Breast epithelium (tissue), 4 donors: ENCODE data around the gene ACAA2. TPM values are rescaled to one million over a fixed set of nuclear protein-coding genes. Genes with fewer than 3 reads are reported as not detected.

Experiments
- DNase-seq, 2 donors: peaks; one replicate each; pipeline ENCODE4 v3.0.0-alpha.2; 2019; ENCODE audit warnings: low spot score in 2 of 2
- H3K27ac ChIP-seq, 2 donors: fragments of 200-600 bp; sonication (generic) in 1 of 2; one replicate each; pipeline ENCODE4 v1.5.1; 2016 to 2019; ENCODE audit warnings: mild to moderate bottlenecking in 1 of 2
- H3K27me3 ChIP-seq, 2 donors: fragments of 200-600 bp; sonication (generic) in 1 of 2; one replicate each; pipeline versions ENCODE4 v1.5.1 to v1.6.0; 2017 to 2019; ENCODE audit warnings: control low read depth in 1 of 2, mild to moderate bottlenecking in 1 of 2
- H3K36me3 ChIP-seq: fragments of 200-600 bp; one replicate; pipeline ENCODE4 v1.5.1; 2019
- H3K4me1 ChIP-seq, 2 donors: fragments of 200-600 bp; sonication (generic); one replicate each; pipeline ENCODE4 v1.5.1; 2016 to 2019; ENCODE audit warnings: control low read depth in 1 of 2
- H3K4me3 ChIP-seq, 3 donors: fragments of 200-600 bp; sonication (generic); 1 replicate in 2 of 3; 2 replicates in 1 of 3; pipeline ENCODE4 v1.5.1; 2016 to 2019; ENCODE audit warnings: mild to moderate bottlenecking in 3 of 3, moderate library complexity in 2 of 3
- H3K9me3 ChIP-seq, 2 donors: fragments of 200-600 bp; sonication (generic) in 1 of 2; one replicate each; pipeline ENCODE4 v1.5.1; 2016 to 2019; ENCODE audit warnings: control low read depth in 1 of 2
- POLR2A ChIP-seq: fragments of 450-650 bp; IDR thresholded peaks from one replicate; pipeline ENCODE4 v1.6.1; 2016; ENCODE audit warnings: antibody characterized with exemption, mild to moderate bottlenecking, moderate library complexity
- POLR2AphosphoS5 ChIP-seq, 3 donors: sonication (generic); formaldehyde crosslinking; IDR thresholded peaks; one replicate each; pipeline ENCODE4 v1.6.1; 2017; ENCODE audit warnings: antibody characterized with exemption in 3 of 3
- intact Hi-C: fragments of 100-400 bp; cut with DNase I; formaldehyde crosslinking; loops from one replicate; pipeline ENCODE4 v1.15.1; 2023; ENCODE audit warnings: low total_unique reads
- total RNA-seq, 3 donors: library from RNA; depleted of rRNA; stranded (reverse); fragments of >200 nt; gene quantifications; one replicate each; pipeline ENCODE4 v1.1.0, GENCODE V29; 2016
- TF ChIP-seq, protein P1 (sequence below), 3 donors: fragments of 450-650 bp; IDR thresholded peaks; one replicate each; pipeline ENCODE4 v1.5.1; 2016 to 2017; ENCODE audit warnings: antibody characterized with exemption in 3 of 3, mild to moderate bottlenecking in 3 of 3, moderate library complexity in 3 of 3

The ACAA2 gene
- total RNA-seq, 3 donors from 2014 or later, result 67.9 to 99.5 (median 70.5) TPM

DNA sequence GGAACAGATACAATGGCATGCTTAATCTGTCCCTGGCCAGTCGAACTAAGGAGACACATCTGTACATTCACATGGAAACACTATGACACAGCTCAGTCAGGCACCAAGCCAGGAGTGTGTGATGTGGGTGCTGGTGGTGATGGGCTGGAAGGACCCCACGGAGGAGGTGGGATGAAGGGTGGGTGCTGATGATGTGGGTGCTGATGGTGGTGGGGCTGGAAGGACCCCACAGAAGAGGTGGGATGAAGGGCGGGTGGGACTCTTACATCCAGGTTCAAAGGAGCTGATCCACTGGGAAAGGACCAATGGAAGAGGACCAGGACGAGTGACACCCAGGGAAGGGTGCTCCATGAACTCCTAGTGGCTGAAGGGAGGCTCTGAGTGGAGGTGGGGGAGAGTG, 34.8 kb upstream of the ACAA2 start:
- Histone ChIP-seq H3K9me3 (no peaks in the 10 kb centered on the region), H3K27me3 (no peaks in the 10 kb centered on the region), H3K4me1 (no peaks in the 10 kb centered on the region), H3K27ac (no peak overlapping the region), H3K36me3 (no peaks in the 10 kb centered on the region), H3K4me3 (no peak overlapping the region)
- TF ChIP-seq POLR2A, result no peak
- TF ChIP-seq POLR2AphosphoS5 (IDR thresholded peaks at IDR 0.05), result no peak
- TF ChIP-seq, protein P1, sequence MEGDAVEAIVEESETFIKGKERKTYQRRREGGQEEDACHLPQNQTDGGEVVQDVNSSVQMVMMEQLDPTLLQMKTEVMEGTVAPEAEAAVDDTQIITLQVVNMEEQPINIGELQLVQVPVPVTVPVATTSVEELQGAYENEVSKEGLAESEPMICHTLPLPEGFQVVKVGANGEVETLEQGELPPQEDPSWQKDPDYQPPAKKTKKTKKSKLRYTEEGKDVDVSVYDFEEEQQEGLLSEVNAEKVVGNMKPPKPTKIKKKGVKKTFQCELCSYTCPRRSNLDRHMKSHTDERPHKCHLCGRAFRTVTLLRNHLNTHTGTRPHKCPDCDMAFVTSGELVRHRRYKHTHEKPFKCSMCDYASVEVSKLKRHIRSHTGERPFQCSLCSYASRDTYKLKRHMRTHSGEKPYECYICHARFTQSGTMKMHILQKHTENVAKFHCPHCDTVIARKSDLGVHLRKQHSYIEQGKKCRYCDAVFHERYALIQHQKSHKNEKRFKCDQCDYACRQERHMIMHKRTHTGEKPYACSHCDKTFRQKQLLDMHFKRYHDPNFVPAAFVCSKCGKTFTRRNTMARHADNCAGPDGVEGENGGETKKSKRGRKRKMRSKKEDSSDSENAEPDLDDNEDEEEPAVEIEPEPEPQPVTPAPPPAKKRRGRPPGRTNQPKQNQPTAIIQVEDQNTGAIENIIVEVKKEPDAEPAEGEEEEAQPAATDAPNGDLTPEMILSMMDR (IDR thresholded peaks at IDR 0.05), result no peak
- no peak for DNase-seq
- intact Hi-C loops, result no loop called here

DNA sequence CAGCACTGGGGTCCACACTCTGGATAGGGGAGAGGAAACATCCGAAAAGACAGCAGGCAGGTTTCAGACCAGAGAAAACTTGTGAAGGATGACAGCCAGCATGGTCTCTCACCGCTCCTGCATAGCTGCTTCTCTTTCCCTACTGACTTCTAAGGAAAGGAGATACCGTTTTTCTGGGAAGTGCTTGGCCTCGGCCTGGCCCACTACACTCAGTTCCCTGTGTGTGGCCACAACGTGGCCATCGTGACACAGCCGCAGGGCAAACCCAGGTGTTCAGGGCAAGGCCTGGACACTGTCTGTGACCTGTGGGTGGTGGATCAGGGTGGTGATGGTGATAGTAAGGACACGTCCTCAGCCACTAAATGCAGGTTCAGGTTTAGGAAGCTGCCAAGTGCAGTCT, 34.2 kb upstream of the ACAA2 start:
- intact Hi-C loops, result no loop called here
- Histone ChIP-seq H3K4me1 (no peaks in the 10 kb centered on the region), H3K4me3 (no peak overlapping the region), H3K27me3 (no peaks in the 10 kb centered on the region), H3K9me3 (no peaks in the 10 kb centered on the region), H3K27ac (no peak overlapping the region), H3K36me3 (no peaks in the 10 kb centered on the region)
- TF ChIP-seq POLR2AphosphoS5 (IDR thresholded peaks at IDR 0.05) (no peak), POLR2A (no peak)
- TF ChIP-seq, protein P1 (IDR thresholded peaks at IDR 0.05), result no peak
- no peak for DNase-seq

DNA sequence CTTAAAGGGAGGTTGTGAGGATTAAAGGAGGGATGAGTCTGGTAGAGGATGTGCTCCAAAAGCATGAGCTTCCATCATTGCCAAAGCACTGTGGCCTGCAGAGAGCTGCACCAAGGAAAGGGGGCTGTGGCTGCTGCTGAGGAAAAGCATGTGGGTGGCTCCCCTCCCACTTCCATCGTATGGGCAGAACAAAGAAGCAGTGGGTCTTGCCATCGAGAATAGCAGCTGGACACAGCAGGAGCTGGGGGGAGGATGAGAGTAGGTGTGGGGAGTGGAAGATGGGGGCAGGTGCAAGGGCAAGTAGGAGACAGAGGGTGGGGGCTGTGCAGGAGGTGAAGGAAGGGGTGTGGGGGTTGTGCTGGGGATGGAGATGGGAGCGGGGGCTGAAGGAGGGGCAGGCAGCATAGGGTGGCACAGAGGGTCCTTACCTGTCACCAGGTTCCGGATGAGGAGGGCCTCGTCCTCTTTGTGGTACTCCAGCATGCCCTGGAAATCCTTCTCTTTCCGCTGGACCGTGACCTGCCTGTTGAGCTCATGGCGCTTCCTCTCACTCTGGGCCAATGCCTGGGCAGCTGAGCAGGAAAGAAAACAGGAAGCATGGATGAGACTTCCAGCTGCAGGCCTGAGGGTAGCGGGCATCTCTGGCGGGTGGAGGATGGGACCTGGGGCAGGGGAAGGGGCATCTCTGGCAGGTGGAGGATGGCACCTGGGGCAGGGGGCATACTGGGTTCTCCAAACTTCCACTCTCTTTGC, 33.6 kb upstream of the ACAA2 start:
- intact Hi-C loops, result no loop called here
- no peak for DNase-seq

DNA sequence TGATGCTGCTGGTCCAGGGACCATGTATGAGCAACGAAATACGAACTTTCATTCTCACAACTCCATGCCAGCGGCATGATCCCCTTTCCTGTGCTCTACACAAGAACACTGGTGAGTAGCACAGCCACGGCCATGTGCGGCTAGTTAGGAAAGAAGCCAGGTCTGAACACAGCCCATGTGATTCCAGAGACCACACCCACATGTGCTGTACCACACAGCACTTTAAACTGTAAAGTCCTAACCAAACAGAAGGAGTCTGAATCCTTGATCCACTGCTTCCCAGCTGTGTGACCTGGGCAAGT, 33.0 kb upstream of the ACAA2 start:
- H3K27ac ChIP-seq, result no peak overlapping the region
- TF ChIP-seq POLR2AphosphoS5 (IDR thresholded peaks at IDR 0.05), result no peak
- TF ChIP-seq POLR2A, result no peak
- TF ChIP-seq, protein P1 (IDR thresholded peaks at IDR 0.05), result no peak
- no peaks in the 10 kb centered on the region for H3K27me3 ChIP-seq
- no peak for DNase-seq
- no peaks in the 10 kb centered on the region for H3K9me3 ChIP-seq
- no peaks in the 10 kb centered on the region for H3K36me3 ChIP-seq
- intact Hi-C loops, result no loop called here
- no peaks in the 10 kb centered on the region for H3K4me1 ChIP-seq
- H3K4me3 ChIP-seq, result no peak overlapping the region

More for the DNA sequence above, 33.6 kb upstream of the ACAA2 start:
- TF ChIP-seq POLR2AphosphoS5 (IDR thresholded peaks at IDR 0.05) (no peak), POLR2A (no peak)
- TF ChIP-seq, protein P1 (IDR thresholded peaks at IDR 0.05), result no peak
- Histone ChIP-seq H3K27me3 (no peaks in the 10 kb centered on the region), H3K4me3 (no peak overlapping the region), H3K9me3 (no peaks in the 10 kb centered on the region), H3K27ac (no peak overlapping the region), H3K36me3 (no peaks in the 10 kb centered on the region), H3K4me1 (no peaks in the 10 kb centered on the region)

DNA sequence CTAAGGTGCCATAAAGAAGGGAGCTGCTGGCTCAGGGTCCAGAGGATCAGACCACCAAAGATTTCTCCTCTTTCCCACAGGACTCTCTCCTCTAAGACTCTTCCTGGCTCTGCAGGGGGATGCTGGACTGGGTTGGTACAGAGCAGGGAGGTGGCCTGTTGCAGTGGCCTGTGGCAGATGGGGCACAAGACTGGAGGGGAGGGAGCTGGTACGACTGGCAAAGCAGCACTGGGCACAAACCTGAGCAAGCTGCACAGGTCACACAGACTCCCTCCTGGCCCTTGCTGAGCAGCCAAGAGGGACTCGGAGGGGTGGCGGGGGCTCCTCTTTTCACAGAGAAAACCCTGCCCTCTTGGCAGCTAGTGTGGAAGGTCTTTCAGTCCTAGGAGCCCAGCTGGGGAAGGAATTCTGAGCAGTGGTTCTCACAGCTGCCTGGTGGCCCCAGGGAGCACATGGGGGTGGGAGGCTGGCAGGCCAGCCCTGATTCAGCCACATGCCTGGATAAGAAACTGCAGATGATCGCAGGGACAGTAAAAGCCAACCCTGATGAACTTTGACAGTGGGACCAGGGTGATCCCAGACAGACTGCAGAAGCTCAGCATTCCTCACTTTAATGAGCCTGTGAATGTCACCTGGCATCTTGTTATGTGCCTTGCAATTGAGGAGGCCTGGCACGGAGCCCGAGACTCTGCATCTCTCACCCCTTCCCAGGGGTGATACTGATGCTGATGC, 32.5 kb upstream of the ACAA2 start:
- DNase-seq, result no peak

More for the DNA sequence above, 32.5 kb upstream of the ACAA2 start:
- intact Hi-C loops, result no loop called here
- no peak for TF ChIP-seq POLR2AphosphoS5 (IDR thresholded peaks at IDR 0.05)
- no peak for TF ChIP-seq POLR2A
- TF ChIP-seq, protein P1 (IDR thresholded peaks at IDR 0.05), result no peak
- no peaks in the 10 kb centered on the region for H3K36me3 ChIP-seq
- H3K27ac ChIP-seq, result no peak overlapping the region
- H3K4me3 ChIP-seq, result no peak overlapping the region
- H3K9me3 ChIP-seq, result no peaks in the 10 kb centered on the region
- H3K27me3 ChIP-seq, result no peaks in the 10 kb centered on the region
- no peaks in the 10 kb centered on the region for H3K4me1 ChIP-seq
